Tongue (tissue), 2 donors: ENCODE results near the gene ATP13A3. TPM values are rescaled to one million over a fixed set of nuclear protein-coding genes. Genes with fewer than 3 reads are reported as not detected.
A peak's percentile ranks its signal among the peaks of the same experiment; 100 is the strongest.
"Not testable (repeated sequence)": the region's sequence is repeated elsewhere in the genome, so short reads cannot be mapped to it uniquely, and the experiment has no call there.

Experiments used
- DNase-seq: peaks from one replicate; pipeline ENCODE4 v3.0.0-alpha.2; 2015
- total RNA-seq: library from RNA; depleted of rRNA; stranded (reverse); fragments of >200 nt; gene quantifications from one replicate; pipeline ENCODE4 v1.2.3, GENCODE V29; 2014

The ATP13A3 gene
- total RNA-seq, result 125 TPM

- peak; percentile 96 for DNase-seq
Measured at GRCh38 chr3:194486540-194487288, at the start of gene ATP13A3. ATP13A3 (minus strand) TSS chr3:194487002; CDS start chr3:194462190, 24,812 bp downstream.

- not testable (repeated sequence) for DNase-seq
Measured at GRCh38 chr3:194535199-194535598, 48.4 kb upstream of the ATP13A3 start.

DNA sequence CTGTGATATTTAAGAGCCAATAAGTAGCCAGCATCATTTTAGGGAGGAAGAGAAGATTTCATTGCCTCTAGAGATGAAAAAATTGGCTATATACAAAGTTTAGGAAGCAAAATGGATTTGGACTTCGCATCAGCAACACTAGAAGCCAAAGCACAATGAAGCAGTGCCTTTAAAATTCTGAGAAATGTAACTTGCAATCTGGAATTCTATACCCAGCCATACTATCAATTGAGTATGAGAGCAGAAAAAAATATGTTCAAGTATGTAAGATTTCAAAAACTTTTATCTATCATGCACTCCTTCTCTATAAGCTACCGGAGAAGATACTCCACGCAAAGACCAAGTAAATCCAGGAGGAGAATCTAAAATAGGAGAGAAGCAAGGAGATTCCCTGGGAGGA lies 47.4 kb upstream of the ATP13A3 start:
- DNase-seq, result no peak

DNA sequence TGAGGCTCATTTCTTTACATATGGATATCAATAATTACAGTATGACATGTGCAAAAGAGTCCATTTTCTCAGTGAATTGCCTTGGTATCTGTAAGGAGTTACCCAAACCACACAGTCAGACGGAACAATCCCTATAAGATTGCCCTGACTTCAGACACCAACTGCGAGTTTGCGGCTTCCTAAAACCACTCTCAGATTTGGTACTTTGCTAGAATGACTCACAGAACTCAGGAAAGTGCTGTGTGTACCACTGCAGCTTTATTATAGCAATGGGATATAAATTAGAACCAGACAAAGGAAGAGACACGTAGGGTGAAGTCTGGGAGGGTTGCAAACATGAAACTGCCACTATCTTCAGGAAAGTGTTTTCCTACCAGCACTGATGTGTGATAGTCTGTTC lies 45.8 kb upstream of the ATP13A3 start:
- no peak for DNase-seq

DNA sequence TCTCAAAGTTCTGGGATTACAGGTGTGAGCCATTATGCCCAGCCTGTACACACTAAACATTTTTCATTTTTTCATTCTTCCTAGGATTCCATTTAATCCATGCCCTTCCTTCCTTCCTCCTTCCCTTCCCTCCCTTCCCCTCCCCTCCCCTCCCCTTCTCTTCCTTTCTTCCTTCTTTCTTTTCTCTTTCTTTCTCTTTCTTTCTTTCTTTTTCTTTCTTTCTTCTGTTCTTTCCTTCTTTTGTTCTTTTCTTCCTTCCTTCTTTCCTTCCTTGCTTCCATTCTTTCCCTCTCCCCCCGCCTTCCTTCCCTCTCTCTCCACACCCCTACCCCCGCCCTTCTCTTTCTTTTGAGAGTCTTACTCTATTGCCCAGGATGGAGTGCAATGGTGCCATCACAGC lies 40.9 kb upstream of the ATP13A3 start:
- DNase-seq, result no peak

DNA sequence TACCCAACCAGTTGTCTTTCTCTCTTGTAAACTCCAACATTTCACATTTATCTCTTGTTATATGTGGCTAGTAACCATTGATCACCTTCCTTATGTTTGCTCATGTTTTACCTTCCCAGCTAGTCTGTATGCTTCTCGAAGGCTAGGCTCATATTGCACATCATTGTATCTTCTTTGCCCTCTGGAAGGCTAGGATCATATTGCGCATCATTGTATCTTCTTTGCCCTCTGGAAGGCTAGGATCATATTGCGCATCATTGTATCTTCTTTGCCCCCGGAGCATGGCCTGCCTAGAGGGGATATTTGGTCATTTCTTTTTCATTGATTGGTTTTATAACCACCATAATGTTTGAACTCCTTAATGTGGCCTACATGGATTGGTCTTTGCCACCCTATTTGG lies 39.4 kb upstream of the ATP13A3 start:
- DNase-seq, result no peak

DNA sequence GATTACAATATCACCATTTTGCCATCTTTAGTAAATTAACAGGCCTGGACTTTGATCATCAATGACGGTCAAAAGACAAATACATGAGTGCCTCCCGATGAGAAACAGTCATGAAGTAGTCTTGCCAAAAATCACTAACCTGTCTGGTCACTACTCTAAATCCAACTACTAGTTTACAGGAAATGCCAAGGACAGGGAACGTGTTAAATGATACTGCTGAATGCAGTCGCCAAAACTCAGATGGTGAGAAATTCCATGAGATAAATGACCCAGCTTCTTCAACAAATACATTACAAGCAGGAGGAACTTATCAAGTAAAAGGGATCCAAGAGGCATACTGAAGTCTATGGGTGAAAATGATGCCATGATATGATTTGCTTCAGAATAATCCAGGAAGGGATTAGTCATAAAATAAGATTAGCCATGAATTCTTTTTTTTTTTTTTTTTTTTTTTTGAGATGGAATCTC lies 35.8 kb upstream of the ATP13A3 start:
- DNase-seq, result no peak

GRCh38 chr3:194521510-194522260 lies 34.9 kb upstream of the ATP13A3 start:
- DNase-seq, result no peak

GRCh38 chr3:194520682-194521162 lies 33.9 kb upstream of the ATP13A3 start:
- DNase-seq, result not testable (repeated sequence)

GRCh38 chr3:194520201-194520600 lies 33.4 kb upstream of the ATP13A3 start:
- not testable (repeated sequence) for DNase-seq

GRCh38 chr3:194518652-194519051 lies 31.9 kb upstream of the ATP13A3 start:
- no peak for DNase-seq

DNA sequence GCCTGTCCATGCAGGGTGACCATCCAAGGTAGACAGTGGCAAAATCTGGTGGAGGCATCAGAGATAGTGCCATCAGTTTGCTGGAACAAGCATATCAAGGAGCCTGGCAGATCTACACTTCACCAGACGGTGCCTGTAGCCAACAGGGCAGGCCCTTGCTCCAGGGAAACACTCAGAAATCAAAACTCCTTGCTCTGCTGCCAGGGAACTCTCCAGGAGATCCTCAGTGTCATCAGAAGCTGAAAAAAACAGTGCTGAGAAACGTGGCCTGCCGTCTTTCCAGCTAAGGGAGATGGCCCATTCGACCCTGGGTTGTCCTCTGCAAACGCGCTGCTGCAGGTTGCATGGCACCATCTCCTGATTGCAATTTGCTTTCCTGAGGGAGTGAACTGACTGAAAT lies 30.5 kb upstream of the ATP13A3 start:
- no peak for DNase-seq

GRCh38 chr3:194514626-194515025 lies 27.8 kb upstream of the ATP13A3 start:
- no peak for DNase-seq

DNA sequence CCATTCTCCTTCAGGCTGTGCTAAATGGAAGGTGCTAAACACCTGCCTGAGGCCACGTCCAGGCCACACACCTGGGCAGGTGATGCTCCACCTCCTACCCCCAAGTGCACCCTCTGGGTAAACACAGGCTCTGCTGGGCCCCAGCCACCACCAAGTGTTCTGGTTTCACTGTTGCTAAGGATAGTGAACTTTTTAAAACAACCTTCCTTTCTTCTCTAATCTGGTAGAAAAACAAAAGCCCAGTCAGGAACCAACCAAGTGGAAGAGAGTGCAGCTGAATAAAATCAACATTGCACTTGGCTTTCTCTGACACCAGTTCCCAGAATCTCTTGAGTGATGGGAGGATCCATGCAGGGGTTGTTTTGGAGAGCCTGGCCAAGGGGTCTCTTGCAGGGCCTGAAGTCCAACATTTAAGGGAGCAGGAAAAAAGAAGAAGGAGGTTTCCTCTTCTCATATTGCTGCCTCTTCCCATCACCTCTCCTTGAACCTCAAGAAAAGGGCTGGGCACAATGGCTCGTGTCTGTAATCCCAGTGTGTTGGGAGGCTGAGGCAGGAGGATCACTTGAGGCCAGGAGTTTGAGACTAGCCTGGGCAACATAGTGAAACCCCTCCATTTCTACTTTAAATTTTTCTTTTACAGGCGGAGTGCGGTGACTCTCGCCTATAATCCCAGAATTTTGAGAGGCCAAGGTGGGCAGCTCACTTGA lies 26.2 kb upstream of the ATP13A3 start:
- peak; percentile 49 for DNase-seq

DNA sequence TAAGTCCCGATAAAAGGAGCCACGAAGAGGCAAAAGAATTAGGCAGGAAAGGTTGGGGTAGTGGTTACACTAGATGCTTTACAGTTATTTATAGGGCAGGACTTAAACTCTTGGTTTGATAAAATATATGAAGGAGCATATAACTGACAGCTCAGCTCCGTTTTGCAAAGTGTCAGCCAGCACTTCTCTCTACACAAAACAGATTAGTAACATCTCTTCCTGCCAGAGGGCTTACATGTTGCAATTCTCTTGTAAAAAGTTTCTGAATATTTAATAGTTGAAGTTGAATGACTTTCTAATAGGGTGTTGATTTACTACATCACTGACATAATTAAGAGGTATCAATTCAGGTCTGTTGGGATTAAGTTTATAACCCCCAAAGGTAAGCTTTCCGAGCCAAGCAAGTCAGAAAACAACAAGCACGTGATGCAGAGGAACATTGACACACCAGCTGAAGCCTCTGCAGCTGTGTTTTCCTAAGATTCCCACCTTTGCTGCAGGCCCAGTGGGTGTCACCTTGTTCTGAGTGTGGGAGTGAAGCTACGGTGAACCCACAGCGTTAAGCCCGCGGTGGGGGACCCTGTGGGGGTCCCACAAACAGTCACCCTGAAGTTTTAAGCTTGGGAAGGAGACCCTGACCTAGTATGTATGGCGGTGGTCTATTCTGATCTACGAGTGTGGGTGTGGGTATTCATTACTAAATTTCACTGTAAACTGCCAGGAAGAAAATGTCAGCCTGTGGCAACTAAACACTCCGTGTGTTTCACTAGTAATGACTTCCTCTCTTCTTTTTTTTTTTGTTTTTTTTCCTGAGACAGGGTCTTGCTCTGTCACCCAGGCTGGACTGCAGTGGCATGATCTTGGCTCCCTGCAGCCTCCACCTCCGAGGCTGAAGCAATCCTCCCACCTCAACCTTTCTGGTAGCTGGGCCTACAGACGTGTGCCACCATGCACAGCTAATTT lies 22.0 kb upstream of the ATP13A3 start:
- DNase-seq, result peak; percentile 46

DNA sequence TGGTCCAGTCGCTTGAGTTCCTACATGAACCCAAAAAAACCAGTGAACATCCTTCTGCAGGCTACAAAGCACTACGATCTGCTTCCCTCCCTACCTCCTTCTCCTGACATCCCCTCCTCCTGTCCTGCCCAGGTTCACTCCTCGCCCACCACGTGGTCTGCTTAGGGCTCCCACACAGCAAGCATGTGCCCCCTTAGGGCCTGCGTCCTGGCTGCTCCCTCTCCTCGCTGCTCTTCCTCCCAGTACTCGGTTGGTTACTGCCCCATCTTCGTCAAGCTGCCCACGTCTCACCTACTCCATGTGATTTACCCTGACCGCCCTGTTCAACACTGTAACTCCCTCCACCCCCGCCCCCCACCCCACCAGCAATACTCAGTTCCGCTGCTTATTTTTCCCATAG lies 20.8 kb upstream of the ATP13A3 start:
- no peak for DNase-seq

DNA sequence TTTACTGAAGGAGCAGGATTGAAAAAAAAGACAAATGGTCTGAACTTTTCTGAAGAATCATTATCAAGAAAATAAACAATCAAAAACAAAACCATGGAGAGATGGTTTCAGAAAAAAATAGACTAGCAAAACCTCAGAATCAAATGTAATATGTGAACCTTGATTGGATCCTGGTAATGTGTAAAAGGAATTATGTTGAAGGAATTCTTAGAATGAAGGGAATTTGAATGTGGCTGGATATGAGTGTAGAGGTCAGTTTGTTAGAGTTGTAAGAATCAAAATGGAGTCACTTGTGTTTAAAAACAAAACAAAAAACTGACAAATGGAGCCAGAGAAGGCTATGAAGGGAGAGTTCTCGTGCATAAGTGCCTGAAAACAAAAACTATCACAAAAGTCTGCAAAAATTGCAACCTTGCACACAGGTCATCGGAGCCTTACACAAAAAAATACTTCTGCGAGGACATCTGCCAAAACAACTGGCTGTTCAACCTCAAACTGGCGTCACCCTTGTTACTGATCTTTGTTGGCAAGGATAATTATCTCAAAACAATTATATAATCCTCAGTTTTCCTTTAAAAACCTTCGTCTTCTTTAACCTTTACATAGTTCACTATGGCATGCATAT lies 19.1 kb upstream of the ATP13A3 start:
- DNase-seq, result no peak

GRCh38 chr3:194504861-194505260 lies 18.1 kb upstream of the ATP13A3 start:
- no peak for DNase-seq

- no peak for DNase-seq
Measured at GRCh38 chr3:194504146-194504545, 17.3 kb upstream of the ATP13A3 start.

- DNase-seq, result no peak
Measured at GRCh38 chr3:194503081-194503531, 16.3 kb upstream of the ATP13A3 start.

DNA sequence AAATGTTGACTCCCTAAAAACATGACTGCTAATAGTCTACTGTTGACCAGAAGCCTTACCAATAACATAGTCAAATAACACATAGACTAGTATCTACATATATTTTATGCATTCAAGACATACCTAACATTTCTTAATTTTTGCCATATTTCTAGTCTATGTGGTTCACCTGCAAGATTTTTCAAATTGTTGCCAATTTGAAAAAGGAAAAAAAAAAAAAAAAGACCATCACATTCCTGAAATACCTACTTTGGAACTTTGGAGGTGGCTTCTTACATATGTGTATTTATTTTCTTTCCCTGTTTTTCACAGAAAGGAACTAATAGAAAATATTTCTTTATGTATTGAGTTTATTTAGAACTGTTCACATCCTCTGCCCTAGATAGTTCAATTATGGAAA lies 13.4 kb upstream of the ATP13A3 start:
- no peak for DNase-seq
